CD4-positive, alpha-beta T cell treated with Interleukin-6 for 4 hours (primary cell): ENCODE measurements around the gene HUS1B.
"Not testable (repeated sequence)": the region's sequence is repeated elsewhere in the genome, so short reads cannot be mapped to it uniquely, and the experiment has no call there.

Source experiments
- DNase-seq: peaks from one replicate; pipeline ENCODE4 v3.0.0-alpha.2; 2020; ENCODE audit warnings: mixed read lengths

Gene HUS1B

GRCh38 chr6:678520-678919, 21.6 kb upstream of the HUS1B start:
- no peak for DNase-seq

- DNase-seq: no peak
Observed at GRCh38 chr6:677919-678318, 21.0 kb upstream of the HUS1B start.

- DNase-seq: no peak
Observed at GRCh38 chr6:674956-675355, 18.1 kb upstream of the HUS1B start.

- no peak for DNase-seq
Observed at GRCh38 chr6:674406-674805, 17.5 kb upstream of the HUS1B start.

GRCh38 chr6:667253-667927, 10.5 kb upstream of the HUS1B start:
- no peak for DNase-seq

GRCh38 chr6:665403-666267, 8.7 kb upstream of the HUS1B start:
- no peak for DNase-seq

- DNase-seq: not testable (repeated sequence)
Observed at GRCh38 chr6:663788-664187, 6.9 kb upstream of the HUS1B start.

GRCh38 chr6:659716-660581, 3.0 kb upstream of the HUS1B start:
- DNase-seq: peak; percentile 24

GRCh38 chr6:658244-658643, 1.3 kb upstream of the HUS1B start:
- DNase-seq: no peak

- DNase-seq: no peak
Observed at GRCh38 chr6:657743-658142, 843 bp upstream of the HUS1B start.

GRCh38 chr6:654136-654535, 2.8 kb downstream of the HUS1B start:
- DNase-seq: no peak

- no peak for DNase-seq
Observed at GRCh38 chr6:652865-653264, 4.0 kb downstream of the HUS1B start.

GRCh38 chr6:650098-650497, 6.8 kb downstream of the HUS1B start:
- DNase-seq: no peak

- no peak for DNase-seq
Observed at GRCh38 chr6:642805-643204, 14.1 kb downstream of the HUS1B start.

GRCh38 chr6:641225-641985, 15.5 kb downstream of the HUS1B start:
- no peak for DNase-seq

GRCh38 chr6:636488-636887, 20.4 kb downstream of the HUS1B start:
- DNase-seq: no peak

- no peak for DNase-seq
Observed at GRCh38 chr6:635233-635632, 21.7 kb downstream of the HUS1B start.

GRCh38 chr6:633611-634010, 23.3 kb downstream of the HUS1B start:
- no peak for DNase-seq

GRCh38 chr6:628766-629165, 28.1 kb downstream of the HUS1B start:
- DNase-seq: no peak

- no peak for DNase-seq
Observed at GRCh38 chr6:626236-626635, 30.7 kb downstream of the HUS1B start.

- no peak for DNase-seq
Observed at GRCh38 chr6:624979-625378, 31.9 kb downstream of the HUS1B start.

- DNase-seq: no peak
Observed at GRCh38 chr6:622462-622861, 34.4 kb downstream of the HUS1B start.

- DNase-seq: no peak
Observed at GRCh38 chr6:621931-622330, 35.0 kb downstream of the HUS1B start.
